Parathyroid adenoma (tissue), 2 donors: Measurements from ENCODE around the gene DIAPH1.
"Not testable (repeated sequence)": the region's sequence is repeated elsewhere in the genome, so short reads cannot be mapped to it uniquely, and the experiment has no call there.

Source experiments
- H2AFZ ChIP-seq: fragments of 300-600 bp; sonication (generic); one replicate; pipeline ENCODE4 v1.7.0; 2017; ENCODE audit warnings: antibody characterized with exemption, mild to moderate bottlenecking
- H3K27ac ChIP-seq: fragments of 300-600 bp; sonication (generic); one replicate; pipeline ENCODE4 v1.7.0; 2017
- H3K27me3 ChIP-seq: fragments of 300-600 bp; sonication (generic); one replicate; pipeline ENCODE4 v1.7.0; 2017; ENCODE audit warnings: low read length; ENCODE audit not compliant: control insufficient read depth, insufficient read depth
- H3K36me3 ChIP-seq: fragments of 300-600 bp; sonication (generic); one replicate; pipeline ENCODE4 v1.7.0; 2017; ENCODE audit warnings: low read length; ENCODE audit not compliant: control insufficient read depth, insufficient read depth
- H3K4me1 ChIP-seq: fragments of 300-600 bp; sonication (generic); one replicate; pipeline ENCODE4 v1.7.0; 2017; ENCODE audit warnings: control low read depth
- H3K4me2 ChIP-seq: fragments of 300-600 bp; sonication (generic); one replicate; pipeline ENCODE4 v1.7.0; 2017; ENCODE audit warnings: low read length
- H3K4me3 ChIP-seq: fragments of 300-600 bp; sonication (generic); one replicate; pipeline ENCODE4 v1.7.0; 2017; ENCODE audit warnings: low read depth, low read length
- H3K79me2 ChIP-seq: fragments of 300-600 bp; sonication (generic); one replicate; pipeline ENCODE4 v1.7.0; 2017; ENCODE audit warnings: control low read depth
- H3K9ac ChIP-seq: fragments of 300-600 bp; sonication (generic); one replicate; pipeline ENCODE4 v1.7.0; 2017; ENCODE audit warnings: mild to moderate bottlenecking
- H3K9me3 ChIP-seq: fragments of 300-600 bp; sonication (generic); one replicate; pipeline ENCODE4 v1.7.0; 2017; ENCODE audit warnings: low read length; ENCODE audit not compliant: control insufficient read depth
- CTCF ChIP-seq: fragments of 300-600 bp; sonication (generic); IDR thresholded peaks from one replicate; pipeline ENCODE4 v1.7.0; 2017; ENCODE audit warnings: antibody characterized with exemption, mild to moderate bottlenecking
- donor health status: primary hyperparathyroidism.

The DIAPH1 gene

DNA sequence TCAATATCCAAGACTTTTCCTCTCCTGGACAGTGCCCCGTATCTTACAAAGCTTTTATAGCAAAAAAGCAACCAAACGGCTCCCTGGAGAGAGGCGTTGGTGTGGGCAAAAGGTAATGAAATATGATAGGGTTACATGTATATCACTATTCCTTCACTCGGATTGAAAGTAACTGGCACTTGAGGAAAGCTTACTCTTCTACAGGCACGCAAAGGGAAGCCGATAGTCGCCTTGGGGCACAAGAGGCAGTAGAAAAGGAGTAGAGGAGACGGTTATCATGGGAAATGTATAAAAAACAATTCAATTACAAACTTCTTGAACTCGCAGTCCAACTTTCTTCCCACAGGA lies 1.1 kb downstream of the DIAPH1 start:
- Histone ChIP-seq H3K27me3 (no peaks in the 10 kb centered on the region), H3K4me2 (peak overlapping the region; percentile 86), H3K36me3 (no peaks in the 10 kb centered on the region), H3K4me1 (peaks cover 14% of the 10 kb centered on the region), H3K4me3 (peak overlapping the region; percentile 90), H2AFZ (peak overlapping the region; percentile 84), H3K9ac (no peak overlapping the region), H3K27ac (peak overlapping the region; percentile 82), H3K79me2 (peaks cover 18% of the 10 kb centered on the region), H3K9me3 (no peaks in the 10 kb centered on the region)
- TF ChIP-seq CTCF, result no peak

GRCh38 chr5:141617128-141617527 lies 1.7 kb downstream of the DIAPH1 start:
- Histone ChIP-seq H3K27me3 (no peaks in the 10 kb centered on the region), H3K36me3 (no peaks in the 10 kb centered on the region), H2AFZ (no peak overlapping the region), H3K27ac (peak overlapping the region; percentile 82), H3K9me3 (no peaks in the 10 kb centered on the region), H3K4me2 (peak overlapping the region; percentile 86), H3K79me2 (peaks cover 22% of the 10 kb centered on the region), H3K4me3 (peak overlapping the region; percentile 90), H3K4me1 (peaks cover 14% of the 10 kb centered on the region), H3K9ac (no peak overlapping the region)
- TF ChIP-seq CTCF, result no peak

GRCh38 chr5:141615991-141616720 lies 2.6 kb downstream of the DIAPH1 start:
- H3K4me3 ChIP-seq, result no peak overlapping the region
- H3K27me3 ChIP-seq, result no peaks in the 10 kb centered on the region
- H3K4me2 ChIP-seq, result no peak overlapping the region
- no peak overlapping the region for H2AFZ ChIP-seq
- H3K79me2 ChIP-seq, result peaks cover 29% of the 10 kb centered on the region
- no peaks in the 10 kb centered on the region for H3K36me3 ChIP-seq
- H3K27ac ChIP-seq, result no peak overlapping the region
- H3K4me1 ChIP-seq, result peaks cover 16% of the 10 kb centered on the region
- no peak overlapping the region for H3K9ac ChIP-seq
- no peaks in the 10 kb centered on the region for H3K9me3 ChIP-seq
- TF ChIP-seq CTCF, result no peak

GRCh38 chr5:141613344-141613743 lies 5.5 kb downstream of the DIAPH1 start:
- no peak for TF ChIP-seq CTCF
- H3K36me3 ChIP-seq, result no peaks in the 10 kb centered on the region
- H3K79me2 ChIP-seq, result peaks cover 52% of the 10 kb centered on the region
- H3K9ac ChIP-seq, result no peak overlapping the region
- no peak overlapping the region for H3K4me2 ChIP-seq
- no peak overlapping the region for H3K4me3 ChIP-seq
- H3K9me3 ChIP-seq, result no peaks in the 10 kb centered on the region
- H2AFZ ChIP-seq, result no peak overlapping the region
- H3K4me1 ChIP-seq, result peaks cover 16% of the 10 kb centered on the region
- H3K27ac ChIP-seq, result no peak overlapping the region
- H3K27me3 ChIP-seq, result no peaks in the 10 kb centered on the region

- H3K4me1 ChIP-seq, result peaks cover 3% of the 10 kb centered on the region
- peaks cover 55% of the 10 kb centered on the region for H3K79me2 ChIP-seq
- no peak overlapping the region for H3K9ac ChIP-seq
- TF ChIP-seq CTCF, result no peak
- H3K27ac ChIP-seq, result no peak overlapping the region
- no peaks in the 10 kb centered on the region for H3K27me3 ChIP-seq
- no peak overlapping the region for H3K4me3 ChIP-seq
- no peaks in the 10 kb centered on the region for H3K36me3 ChIP-seq
- no peak overlapping the region for H2AFZ ChIP-seq
- no peaks in the 10 kb centered on the region for H3K9me3 ChIP-seq
- no peak overlapping the region for H3K4me2 ChIP-seq
These were observed 7.5 kb downstream of the DIAPH1 start for GRCh38 chr5:141611289-141611688.

- H3K79me2 ChIP-seq, result peaks cover 62% of the 10 kb centered on the region
- H3K27me3 ChIP-seq, H3K36me3 ChIP-seq, H3K9me3 ChIP-seq, H3K9ac ChIP-seq, H3K4me3 ChIP-seq, H3K4me1 ChIP-seq, H3K4me2 ChIP-seq, H2AFZ ChIP-seq, H3K27ac ChIP-seq: not testable (repeated sequence)
These were observed 8.9 kb downstream of the DIAPH1 start for GRCh38 chr5:141609921-141610320.
